ENCODE measurements around the gene PIGZ.

DNA sequence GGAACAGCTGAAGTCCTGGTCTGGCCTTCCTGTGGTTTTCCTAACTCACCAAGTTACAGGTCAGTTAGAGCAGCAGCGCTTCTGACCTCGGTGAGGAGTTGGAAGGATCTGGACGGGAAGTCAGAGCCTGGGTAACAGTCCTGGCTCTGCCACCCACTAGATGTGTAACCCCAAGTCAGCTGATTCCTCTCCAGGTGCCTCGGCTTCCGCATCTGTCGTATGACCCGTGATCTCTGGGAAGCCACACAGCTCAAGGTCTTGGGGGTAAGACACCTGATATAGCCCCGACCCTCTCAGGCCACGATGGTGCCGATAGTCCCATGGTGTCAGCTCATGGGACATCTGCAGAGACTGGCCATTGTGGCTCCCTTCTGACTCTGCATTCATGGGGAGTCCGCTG lies 8.3 kb upstream of the PIGZ start:
- no peak for TF ChIP-seq POLR2AphosphoS5 (IDR thresholded peaks at IDR 0.05; ENCODE audit: borderline replicate concordance, low read depth, low read length)
- TF ChIP-seq EZH2 (IDR thresholded peaks at IDR 0.05): no peak
- no peak for TF ChIP-seq FOXP2 (optimal IDR thresholded peaks at IDR 0.05; ENCODE audit: control extremely low read depth, extremely low read length, insufficient read depth)
